ENCODE measurements around the gene KRTAP5-1.

Gene KRTAP5-1

GRCh38 chr11:1545432-1545831 is 39.7 kb downstream of the KRTAP5-1 start:
- no peak for DNase-seq (ENCODE audit: low read depth in 2 of 2)

GRCh38 chr11:1544536-1544935 is 40.5 kb downstream of the KRTAP5-1 start:
- no peak for DNase-seq (ENCODE audit: low read depth in 2 of 2)

GRCh38 chr11:1543606-1544263 is 41.3 kb downstream of the KRTAP5-1 start:
- no peak for DNase-seq (ENCODE audit: low read depth in 2 of 2)

- DNase-seq (ENCODE audit: low read depth in 2 of 2): no peak
Measured at GRCh38 chr11:1542267-1542666, 42.8 kb downstream of the KRTAP5-1 start.

- no peak for DNase-seq (ENCODE audit: low read depth in 2 of 2)
Measured at GRCh38 chr11:1541474-1542204, 43.4 kb downstream of the KRTAP5-1 start.

GRCh38 chr11:1540074-1540473 is 45.0 kb downstream of the KRTAP5-1 start:
- DNase-seq (ENCODE audit: low read depth in 2 of 2): no peak

GRCh38 chr11:1538153-1538552 is 46.9 kb downstream of the KRTAP5-1 start:
- DNase-seq (ENCODE audit: low read depth in 2 of 2): no peak

GRCh38 chr11:1536065-1536843 is 48.8 kb downstream of the KRTAP5-1 start:
- no peak for DNase-seq (ENCODE audit: low read depth in 2 of 2)

GRCh38 chr11:1534682-1535081 is 50.4 kb downstream of the KRTAP5-1 start:
- DNase-seq (ENCODE audit: low read depth in 2 of 2): no peak

Data from stimulated activated CD4-positive, alpha-beta T cell treated with anti-CD3 and anti-CD28 coated beads, Interleukin-12 subunit alpha, Interleukin-12 subunit beta, amount 100 ng/mL, for 24 hours (primary cell).